ENCODE results near the gene BZW1.

The BZW1 gene

DNA sequence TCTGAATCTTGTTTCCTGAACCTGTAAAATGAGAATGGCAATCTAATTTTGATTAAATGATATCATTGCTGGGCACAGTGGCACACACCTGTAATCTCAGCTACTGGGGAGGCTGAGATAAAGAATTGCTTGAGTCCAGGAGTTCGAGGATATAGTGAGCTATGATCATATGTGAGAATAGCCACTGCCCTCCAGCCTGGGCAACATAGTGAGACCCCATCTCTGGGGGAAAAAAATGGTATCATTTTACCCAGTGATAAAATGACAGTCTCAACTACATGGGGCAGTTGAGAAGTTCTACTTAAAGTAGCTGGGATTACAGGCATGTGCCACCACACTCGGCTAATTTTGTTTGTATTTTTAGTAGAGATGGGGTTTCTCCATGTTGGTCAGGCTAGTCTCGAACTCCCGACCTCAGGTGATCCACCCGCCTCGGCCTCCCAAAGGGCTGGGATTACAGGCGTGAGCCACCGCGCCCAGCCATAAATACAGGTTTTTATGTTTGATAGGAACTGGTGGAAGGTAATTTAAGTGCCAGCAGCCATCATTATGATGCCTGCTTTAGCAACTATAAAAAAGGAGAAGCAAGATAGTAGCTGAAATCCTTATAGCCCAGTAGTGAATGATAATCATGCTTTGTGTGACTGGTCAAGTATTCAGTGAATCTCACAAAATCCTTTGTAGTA, 17.0 kb downstream of the BZW1 start:
- ATAC-seq (replicated peaks): no peak
- Mint-ChIP-seq H3K27ac (peak overlapping the region in 1 of 2 donors; percentile 59), H3K4me3 (no peak overlapping the region), H3K36me3 (ENCODE audit: insufficient read depth) (peaks cover 29% of the 10 kb centered on the region), H3K27me3 (no peaks in the 10 kb centered on the region), H3K9me3 (no peaks in the 10 kb centered on the region), H3K4me1 (ENCODE audit: low read depth in 2 of 2) (no peaks in the 10 kb centered on the region)
- no peak for DNase-seq

DNA sequence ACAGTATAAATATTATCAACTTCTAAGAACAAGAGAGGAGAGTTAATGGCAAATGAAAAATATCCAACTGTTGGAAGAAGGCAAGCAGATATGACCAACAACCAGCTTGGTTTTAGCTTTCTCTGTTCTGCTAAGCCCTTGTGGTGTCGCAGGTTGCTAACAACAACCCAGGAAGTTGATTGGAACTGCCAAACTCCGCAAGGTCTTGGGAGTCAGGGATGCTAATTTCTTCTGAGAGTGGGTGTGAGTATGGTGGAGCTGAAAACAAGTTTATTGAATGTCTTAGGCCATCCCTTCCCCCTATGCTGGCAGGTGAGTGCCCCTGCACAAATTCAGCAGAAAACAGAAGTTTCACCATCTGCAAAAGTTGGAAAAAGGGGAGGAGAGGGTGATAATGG, 17.5 kb downstream of the BZW1 start:
- H3K36me3 Mint-ChIP-seq (ENCODE audit: insufficient read depth): peaks cover 27% of the 10 kb centered on the region
- no peaks in the 10 kb centered on the region for H3K4me1 Mint-ChIP-seq (ENCODE audit: low read depth in 2 of 2)
- peak overlapping the region in 1 of 2 donors; percentile 59 for H3K27ac Mint-ChIP-seq
- DNase-seq (no peak), ATAC-seq (replicated peaks) (no peak)
- no peaks in the 10 kb centered on the region for H3K9me3 Mint-ChIP-seq
- H3K27me3 Mint-ChIP-seq: no peaks in the 10 kb centered on the region
- H3K4me3 Mint-ChIP-seq: no peak overlapping the region

DNA sequence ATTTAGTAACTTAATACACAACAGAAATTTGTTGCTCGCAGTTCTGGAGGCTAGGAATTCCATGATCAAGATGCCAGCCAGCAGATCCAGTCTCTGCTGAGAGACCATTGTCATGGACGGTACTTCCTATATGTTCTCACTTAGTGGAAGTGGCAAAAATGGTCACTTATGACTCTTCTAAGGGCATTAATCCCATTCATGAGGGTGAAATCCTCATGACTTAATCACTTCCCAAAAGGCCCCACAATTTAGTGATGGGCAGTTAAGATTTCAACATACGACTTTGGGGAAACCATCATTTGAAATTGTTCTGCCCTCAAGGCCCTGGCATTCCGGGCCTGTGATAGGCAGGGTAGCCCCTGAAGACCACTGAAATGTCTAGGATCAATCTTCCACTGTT, 23.0 kb downstream of the BZW1 start:
- Mint-ChIP-seq H3K4me3 (no peak overlapping the region), H3K4me1 (ENCODE audit: low read depth in 2 of 2) (no peaks in the 10 kb centered on the region), H3K27me3 (no peaks in the 10 kb centered on the region), H3K9me3 (no peaks in the 10 kb centered on the region), H3K27ac (no peak overlapping the region), H3K36me3 (ENCODE audit: insufficient read depth) (peaks cover 4% of the 10 kb centered on the region)
- ATAC-seq (replicated peaks): no peak
- no peak for DNase-seq

DNA sequence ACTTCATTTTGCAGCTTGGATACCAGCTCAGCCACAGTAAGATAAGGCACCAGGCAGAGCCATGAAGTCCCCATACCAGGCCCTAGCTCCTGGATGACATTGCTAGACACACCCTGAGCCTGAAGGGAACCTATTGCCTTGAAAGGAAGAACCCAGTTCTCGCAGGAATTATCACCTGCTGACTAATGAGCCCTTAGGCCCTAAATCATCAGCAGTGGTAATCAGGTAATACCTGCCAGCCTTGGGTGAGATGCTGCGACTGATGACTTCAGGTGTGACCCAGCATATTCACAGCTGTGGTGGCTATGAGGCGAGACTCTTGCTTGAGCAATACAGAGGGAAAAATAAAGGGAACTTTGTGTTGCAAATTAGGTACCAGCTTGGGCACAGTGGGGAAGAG, 27.8 kb downstream of the BZW1 start:
- DNase-seq: no peak
- H3K9me3 Mint-ChIP-seq: no peaks in the 10 kb centered on the region
- no peak overlapping the region for H3K27ac Mint-ChIP-seq
- H3K4me1 Mint-ChIP-seq (ENCODE audit: low read depth in 2 of 2): no peaks in the 10 kb centered on the region
- ATAC-seq (replicated peaks): no peak
- H3K36me3 Mint-ChIP-seq (ENCODE audit: insufficient read depth): peaks cover 4% of the 10 kb centered on the region
- H3K27me3 Mint-ChIP-seq: no peaks in the 10 kb centered on the region
- no peak overlapping the region for H3K4me3 Mint-ChIP-seq

DNA sequence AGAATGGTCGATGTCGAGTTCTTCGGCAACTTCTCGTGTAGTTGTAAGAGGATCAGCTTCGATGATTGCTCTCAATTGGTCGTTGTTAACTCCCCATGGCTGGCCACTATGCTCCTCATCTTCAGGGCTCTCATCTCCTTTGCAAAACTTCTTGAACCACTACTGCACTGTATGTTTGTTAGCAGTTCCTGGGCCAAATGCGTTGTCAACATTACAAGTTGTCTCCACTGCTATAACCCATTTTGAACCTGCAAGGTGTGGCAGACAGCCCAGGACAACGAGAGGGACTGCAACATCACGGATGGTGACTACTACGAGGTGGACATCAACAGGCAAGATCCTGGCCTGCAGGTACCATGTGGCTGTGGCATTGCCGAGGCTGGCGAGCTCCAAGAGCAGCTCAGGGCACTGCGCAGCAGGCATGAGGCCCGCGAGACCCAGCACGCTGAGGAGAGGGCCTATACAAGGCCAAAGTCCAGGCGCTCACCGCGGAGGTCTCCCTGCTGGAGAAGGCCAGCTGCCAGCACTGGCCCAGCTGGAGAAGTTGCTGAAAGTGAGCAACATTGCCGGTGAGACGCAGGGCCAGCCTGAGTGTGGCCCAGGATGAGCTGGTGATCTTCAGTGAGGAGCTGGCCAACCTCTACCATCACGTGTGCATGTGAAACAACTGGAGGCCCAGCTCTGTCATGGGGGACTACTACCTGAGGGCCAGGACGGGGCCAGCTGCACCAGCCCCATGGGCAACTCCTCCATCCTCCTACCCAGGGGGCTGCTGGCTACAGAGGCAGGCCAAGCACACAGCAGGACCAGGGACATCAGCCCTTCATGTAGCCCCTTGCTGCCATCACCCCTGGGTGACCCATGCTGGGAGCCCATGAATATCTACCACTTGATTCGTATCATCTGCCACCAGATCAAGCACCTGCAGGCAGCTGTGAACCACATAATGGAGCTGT, 32.6 kb downstream of the BZW1 start:
- DNase-seq (no peak), ATAC-seq (replicated peaks) (no peak)
- Mint-ChIP-seq H3K36me3 (ENCODE audit: insufficient read depth) (peaks cover 15% of the 10 kb centered on the region), H3K4me3 (no peak overlapping the region), H3K27me3 (no peaks in the 10 kb centered on the region), H3K27ac (no peak overlapping the region), H3K9me3 (no peaks in the 10 kb centered on the region), H3K4me1 (ENCODE audit: low read depth in 2 of 2) (no peaks in the 10 kb centered on the region)

DNA sequence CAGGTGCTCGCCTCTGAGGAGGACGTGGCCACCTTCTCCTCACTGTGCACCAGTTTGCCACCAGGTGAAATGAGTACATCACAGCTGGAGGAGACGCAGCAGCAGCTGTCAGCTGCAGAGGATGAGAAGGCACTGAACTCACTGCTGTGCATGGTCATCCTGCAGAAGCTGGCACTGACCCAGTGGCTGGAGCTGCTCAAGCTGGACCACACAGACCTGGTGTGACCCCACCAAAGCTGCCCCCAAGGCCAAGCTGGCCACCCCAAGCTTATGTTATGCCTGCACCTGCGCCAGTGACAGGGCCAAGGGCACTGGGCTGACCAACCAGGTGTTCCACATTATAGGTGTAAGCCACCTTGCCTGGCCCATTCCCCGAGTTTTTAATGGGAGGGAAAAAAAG, 33.5 kb downstream of the BZW1 start:
- ATAC-seq (replicated peaks): no peak
- no peak overlapping the region for H3K4me3 Mint-ChIP-seq

DNA sequence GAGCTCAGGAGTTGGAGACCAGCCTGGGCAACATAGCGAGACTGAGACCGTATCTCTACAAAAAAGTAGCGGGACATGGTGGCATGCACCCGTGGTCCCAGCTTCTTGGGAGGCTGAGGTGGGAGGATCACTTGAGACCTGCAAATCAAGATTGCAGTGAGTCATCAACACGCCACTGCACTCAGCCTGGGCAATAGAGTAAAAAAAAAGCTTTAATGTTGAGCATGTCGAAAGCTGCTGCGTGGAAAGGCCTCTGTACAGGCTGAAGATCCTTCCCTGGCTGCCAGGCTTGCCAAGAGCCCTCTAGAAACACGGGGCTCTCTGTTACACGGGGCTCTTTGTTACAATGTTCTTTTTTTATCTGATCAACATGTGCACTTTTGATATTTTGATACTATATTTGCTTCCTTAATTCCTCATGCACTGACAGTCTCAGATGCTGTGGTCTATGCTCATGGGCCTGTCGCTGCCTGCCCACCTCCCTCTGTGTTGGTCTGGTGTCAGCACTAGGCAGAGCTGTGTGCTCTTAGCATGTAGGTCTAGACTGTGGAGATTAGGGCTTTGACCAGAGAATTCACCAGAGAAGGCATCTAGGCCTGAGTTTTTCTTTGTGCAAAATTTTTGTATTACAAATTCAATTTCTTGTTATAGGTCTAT, 34.1 kb downstream of the BZW1 start:
- Mint-ChIP-seq H3K4me3 (no peak overlapping the region), H3K4me1 (ENCODE audit: low read depth in 2 of 2) (no peaks in the 10 kb centered on the region), H3K9me3 (no peaks in the 10 kb centered on the region), H3K36me3 (ENCODE audit: insufficient read depth) (peaks cover 30% of the 10 kb centered on the region), H3K27ac (no peak overlapping the region), H3K27me3 (no peaks in the 10 kb centered on the region)
- ATAC-seq (replicated peaks) (no peak), DNase-seq (no peak)

More for the DNA sequence above, 33.5 kb downstream of the BZW1 start:
- H3K36me3 Mint-ChIP-seq (ENCODE audit: insufficient read depth): peaks cover 24% of the 10 kb centered on the region
- no peaks in the 10 kb centered on the region for H3K27me3 Mint-ChIP-seq
- no peak for DNase-seq
- no peaks in the 10 kb centered on the region for H3K4me1 Mint-ChIP-seq (ENCODE audit: low read depth in 2 of 2)
- no peak overlapping the region for H3K27ac Mint-ChIP-seq
- no peaks in the 10 kb centered on the region for H3K9me3 Mint-ChIP-seq

DNA sequence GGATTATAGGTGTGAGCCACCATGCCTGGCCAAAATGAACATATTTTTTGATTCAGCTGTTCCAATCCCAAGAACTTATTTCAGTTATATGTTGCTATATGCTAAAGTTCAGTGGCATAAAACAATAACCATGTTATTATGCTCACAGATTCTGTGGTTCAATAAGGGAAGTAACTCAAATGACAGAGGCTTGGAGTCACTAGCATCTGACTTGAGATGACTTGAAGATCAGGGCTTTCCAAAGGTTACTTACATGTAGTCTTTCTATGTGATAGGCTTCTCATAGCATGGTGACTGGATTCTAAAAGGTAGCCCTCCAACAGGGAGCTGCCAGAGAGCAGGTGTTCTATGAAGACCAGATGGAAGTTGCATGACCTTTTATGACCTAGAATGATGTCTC, 35.6 kb downstream of the BZW1 start:
- H3K36me3 Mint-ChIP-seq (ENCODE audit: insufficient read depth): peaks cover 41% of the 10 kb centered on the region
- H3K9me3 Mint-ChIP-seq: no peaks in the 10 kb centered on the region
- H3K27me3 Mint-ChIP-seq: no peaks in the 10 kb centered on the region
- ATAC-seq (replicated peaks) (no peak), DNase-seq (no peak)
- peaks cover 4% of the 10 kb centered on the region in 2 donors for H3K4me1 Mint-ChIP-seq (ENCODE audit: low read depth in 2 of 2)
- H3K27ac Mint-ChIP-seq: no peak overlapping the region
- H3K4me3 Mint-ChIP-seq: no peak overlapping the region

DNA sequence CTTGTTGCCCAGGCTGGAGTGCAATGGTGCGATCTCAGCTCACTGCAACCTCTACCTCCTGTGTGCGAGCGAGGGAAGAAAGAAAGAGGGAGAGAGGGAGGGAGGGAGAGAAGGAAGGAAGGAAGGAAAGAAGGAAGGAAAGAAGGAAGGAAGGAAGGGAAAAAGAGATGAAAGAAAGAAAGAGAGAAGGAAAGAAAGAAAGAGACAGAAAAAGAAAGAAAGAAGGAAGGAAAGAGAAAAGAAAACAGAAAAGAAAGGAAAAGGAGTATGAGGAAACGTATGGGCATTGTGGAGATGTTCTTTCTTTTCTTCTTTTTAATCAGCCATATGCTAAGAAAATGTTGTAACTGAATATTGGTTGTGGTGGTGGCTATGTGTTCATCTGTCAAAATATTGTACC, 36.2 kb downstream of the BZW1 start:
- Mint-ChIP-seq H3K4me1 (ENCODE audit: low read depth in 2 of 2) (peaks cover 4 to 10% of the 10 kb centered on the region in 2 donors), H3K27ac (no peak overlapping the region), H3K27me3 (no peaks in the 10 kb centered on the region), H3K9me3 (no peaks in the 10 kb centered on the region), H3K4me3 (no peak overlapping the region), H3K36me3 (ENCODE audit: insufficient read depth) (peaks cover 47% of the 10 kb centered on the region)
- ATAC-seq (replicated peaks) (no peak), DNase-seq (no peak)

DNA sequence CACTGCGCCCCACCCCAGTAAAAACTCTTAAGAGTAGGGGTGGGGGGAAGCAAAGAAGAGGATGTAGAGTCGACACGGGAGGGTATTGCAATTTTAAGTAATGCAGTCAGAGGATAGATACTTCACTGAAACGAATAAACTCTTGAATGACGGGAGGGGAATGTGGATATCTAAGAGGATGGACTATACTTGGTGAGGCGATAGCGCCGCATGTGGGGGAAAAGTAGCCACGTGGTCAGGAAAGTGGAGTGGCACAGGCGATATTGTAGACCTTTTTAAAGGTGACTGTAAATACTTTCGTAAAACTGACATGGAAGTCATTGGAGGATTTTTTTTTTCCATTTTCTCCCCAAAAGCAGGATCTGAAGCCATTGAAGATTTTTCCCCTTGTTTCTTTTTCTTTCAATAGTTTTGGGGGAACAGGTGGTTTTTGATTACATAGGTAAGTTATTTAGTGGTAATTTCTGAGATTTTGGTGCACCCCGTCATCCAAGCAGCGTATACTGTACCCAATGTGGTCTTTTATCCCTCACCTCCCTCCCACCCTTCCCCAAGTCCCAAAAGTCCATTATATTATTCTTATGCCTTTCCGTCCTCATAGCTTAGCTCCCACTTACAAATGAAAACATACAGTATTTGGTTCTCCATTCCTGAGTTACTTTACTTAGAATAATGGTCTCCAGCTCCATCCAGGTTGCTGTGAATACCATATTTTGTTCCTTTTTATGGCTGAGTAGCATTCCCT, 39.0 kb downstream of the BZW1 start:
- DNase-seq: no peak
- Mint-ChIP-seq H3K27ac (peak overlapping the region; percentile 79 to 89), H3K4me3 (peak overlapping the region; percentile 20 to 27), H3K36me3 (ENCODE audit: insufficient read depth) (peaks cover 70% of the 10 kb centered on the region), H3K27me3 (no peaks in the 10 kb centered on the region), H3K4me1 (ENCODE audit: low read depth in 2 of 2) (peaks cover 4 to 14% of the 10 kb centered on the region in 2 donors), H3K9me3 (no peaks in the 10 kb centered on the region)
- ATAC-seq (replicated peaks): peak; percentile 11

DNA sequence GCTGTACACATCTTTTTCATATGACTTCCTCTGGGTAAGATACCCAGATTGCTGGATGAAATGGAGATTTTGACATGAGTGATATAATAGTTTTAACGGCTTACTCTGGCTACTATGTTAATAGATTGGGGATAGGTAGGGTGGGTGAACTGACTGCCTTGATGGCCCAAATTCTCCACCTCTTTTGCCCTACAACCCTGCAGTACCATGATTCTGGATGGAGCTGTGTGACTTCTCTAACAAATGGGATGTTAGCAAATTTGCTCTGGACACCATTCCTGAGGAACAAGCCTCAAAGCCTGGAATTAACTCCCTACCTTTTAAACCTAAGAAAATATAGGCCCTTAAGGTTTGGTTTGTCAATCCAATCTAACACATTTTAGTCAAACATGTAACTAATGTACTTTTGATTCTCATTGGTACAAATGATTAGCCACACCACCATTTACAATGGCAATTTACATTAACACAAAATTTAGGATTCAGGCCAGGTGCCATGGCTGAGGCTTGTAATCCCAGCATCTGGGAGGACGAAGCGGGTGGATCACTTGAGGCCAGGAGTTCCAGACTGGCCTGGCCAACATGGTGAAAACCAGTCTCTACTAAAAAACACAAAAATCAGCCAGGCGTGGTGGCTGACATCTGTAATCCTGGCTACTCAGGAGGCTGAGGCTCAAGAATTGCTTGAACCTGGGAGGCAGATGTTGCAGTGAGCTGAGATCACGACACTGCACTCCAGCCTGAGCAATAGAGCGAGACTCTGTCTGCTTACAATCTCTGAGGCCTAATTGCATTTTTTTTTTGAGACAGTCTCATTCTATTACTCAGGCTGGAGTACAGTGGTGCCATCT, 39.9 kb downstream of the BZW1 start:
- Mint-ChIP-seq H3K4me3 (peak overlapping the region in 1 of 2 donors; percentile 27), H3K9me3 (no peaks in the 10 kb centered on the region), H3K27ac (peak overlapping the region; percentile 79 to 89), H3K4me1 (ENCODE audit: low read depth in 2 of 2) (peaks cover 5 to 17% of the 10 kb centered on the region in 2 donors), H3K36me3 (ENCODE audit: insufficient read depth) (peaks cover 77% of the 10 kb centered on the region), H3K27me3 (no peaks in the 10 kb centered on the region)
- peak; percentile 14 for ATAC-seq (replicated peaks)
- no peak for DNase-seq

DNA sequence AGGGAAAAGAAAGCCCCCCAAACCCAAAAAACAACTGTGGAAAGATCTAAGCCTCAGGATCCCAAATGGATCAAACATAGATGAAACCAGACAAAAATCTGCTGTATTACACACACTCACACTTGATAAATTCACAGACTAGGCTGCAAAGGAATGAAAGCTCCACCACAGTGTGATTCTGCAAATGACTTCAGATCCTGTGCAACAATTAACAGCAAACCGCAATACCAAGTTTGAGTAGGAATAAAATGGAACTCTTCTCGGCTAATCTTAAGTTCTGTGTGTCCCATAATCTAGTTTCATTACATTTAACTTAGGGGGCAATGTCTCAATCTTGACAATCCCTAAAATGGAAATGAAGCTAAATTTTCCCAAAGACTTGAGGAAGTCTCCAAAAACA, 40.9 kb downstream of the BZW1 start:
- ATAC-seq (replicated peaks): no peak
- no peaks in the 10 kb centered on the region for H3K27me3 Mint-ChIP-seq

More for the DNA sequence above, 40.9 kb downstream of the BZW1 start:
- Mint-ChIP-seq H3K4me1 (ENCODE audit: low read depth in 2 of 2) (peaks cover 10 to 26% of the 10 kb centered on the region in 2 donors), H3K27ac (peak overlapping the region; percentile 79 to 89), H3K9me3 (no peaks in the 10 kb centered on the region), H3K4me3 (peak overlapping the region; percentile 8 to 53), H3K36me3 (ENCODE audit: insufficient read depth) (peaks cover 86% of the 10 kb centered on the region)
- no peak for DNase-seq
